Loucy (cell line): ENCODE data around the gene HEPHL1.

Experiments used
- EZH2phosphoT487 ChIP-seq: fragments of 200-600 bp; IDR thresholded peaks from 2 replicates; pipeline ENCODE4 v1.6.1; 2018; ENCODE audit warnings: antibody characterized with exemption, mild to moderate bottlenecking, moderate library complexity, borderline replicate concordance
- TF ChIP-seq, protein P1 (sequence below): fragments of 200-600 bp; sonication (generic); conservative IDR thresholded peaks from 2 replicates; pipeline ENCODE4 v1.5.1; 2014; ENCODE audit warnings: mild to moderate bottlenecking, antibody characterized with exemption, low read length

DNA sequence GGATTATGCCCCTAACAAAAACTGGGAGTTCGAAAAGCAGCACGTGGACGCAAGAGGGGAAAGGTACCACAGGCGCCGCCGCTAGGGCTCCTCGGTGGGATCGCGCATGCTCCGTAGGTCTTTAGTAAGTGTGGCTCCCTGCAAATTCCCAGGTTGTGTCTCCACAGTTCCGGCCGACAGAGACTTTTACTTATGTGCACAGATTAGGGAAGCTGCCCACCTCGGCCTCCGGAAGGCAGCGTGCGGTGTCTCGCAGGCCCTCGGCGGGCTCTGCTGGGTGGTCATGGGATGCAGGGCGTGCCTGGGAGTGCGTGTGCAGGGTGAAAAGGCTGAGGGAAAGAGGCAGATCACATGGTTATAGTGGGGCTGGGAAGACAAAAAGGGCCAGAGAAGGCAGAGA lies 67.8 kb downstream of the HEPHL1 start:
- TF ChIP-seq EZH2phosphoT487, result no peak
- TF ChIP-seq, protein P1, sequence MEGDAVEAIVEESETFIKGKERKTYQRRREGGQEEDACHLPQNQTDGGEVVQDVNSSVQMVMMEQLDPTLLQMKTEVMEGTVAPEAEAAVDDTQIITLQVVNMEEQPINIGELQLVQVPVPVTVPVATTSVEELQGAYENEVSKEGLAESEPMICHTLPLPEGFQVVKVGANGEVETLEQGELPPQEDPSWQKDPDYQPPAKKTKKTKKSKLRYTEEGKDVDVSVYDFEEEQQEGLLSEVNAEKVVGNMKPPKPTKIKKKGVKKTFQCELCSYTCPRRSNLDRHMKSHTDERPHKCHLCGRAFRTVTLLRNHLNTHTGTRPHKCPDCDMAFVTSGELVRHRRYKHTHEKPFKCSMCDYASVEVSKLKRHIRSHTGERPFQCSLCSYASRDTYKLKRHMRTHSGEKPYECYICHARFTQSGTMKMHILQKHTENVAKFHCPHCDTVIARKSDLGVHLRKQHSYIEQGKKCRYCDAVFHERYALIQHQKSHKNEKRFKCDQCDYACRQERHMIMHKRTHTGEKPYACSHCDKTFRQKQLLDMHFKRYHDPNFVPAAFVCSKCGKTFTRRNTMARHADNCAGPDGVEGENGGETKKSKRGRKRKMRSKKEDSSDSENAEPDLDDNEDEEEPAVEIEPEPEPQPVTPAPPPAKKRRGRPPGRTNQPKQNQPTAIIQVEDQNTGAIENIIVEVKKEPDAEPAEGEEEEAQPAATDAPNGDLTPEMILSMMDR, result no peak
